HG03280 (cell line): ENCODE measurements around the gene SEPTIN12.

Experiments
- ATAC-seq: cut with Tn5 transposase; IDR thresholded peaks from one replicate; pipeline ENCODE4 v1.9.1; 2021; ENCODE audit warnings: mild to moderate bottlenecking, moderate library complexity; ENCODE audit not compliant: unreplicated experiment

Gene SEPTIN12

GRCh38 chr16:4734063-4734729 lies 53.9 kb downstream of the SEPTIN12 start, which contains the start of the genes ANKS3 and DNAAF8:
Gene ANKS3, minus strand, starts transcription at chr16:4734271. Its CDS starts 4,122 bp downstream, at chr16:4730149.
Gene DNAAF8, plus strand, starts transcription at chr16:4734537. Its CDS starts 1,978 bp downstream, at chr16:4736515.
- peak; percentile 78 for ATAC-seq

GRCh38 chr16:4733747-4734062 lies 54.4 kb downstream of the SEPTIN12 start:
- no peak for ATAC-seq

- no peak for ATAC-seq
These were observed 54.9 kb downstream of the SEPTIN12 start for GRCh38 chr16:4733211-4733742.

DNA sequence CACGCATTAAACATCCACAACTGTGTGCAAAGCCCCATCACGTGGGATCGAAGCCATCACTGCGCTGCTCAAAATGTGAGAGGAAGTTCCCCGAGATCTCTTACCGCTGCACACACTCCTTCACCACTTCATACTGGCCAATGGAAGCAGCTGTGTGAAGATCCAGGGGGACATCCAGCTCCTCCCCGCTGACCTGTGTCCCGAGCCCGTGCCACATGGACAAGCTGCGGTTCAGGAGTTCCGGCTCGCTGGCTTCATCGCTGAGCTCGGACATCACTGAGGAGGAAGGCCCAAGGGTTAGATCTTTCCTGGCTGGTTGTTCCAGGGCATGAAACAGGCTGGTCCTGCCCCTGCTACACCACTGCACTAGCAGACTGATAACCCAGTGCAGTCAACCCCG lies 58.3 kb downstream of the SEPTIN12 start:
- no peak for ATAC-seq

DNA sequence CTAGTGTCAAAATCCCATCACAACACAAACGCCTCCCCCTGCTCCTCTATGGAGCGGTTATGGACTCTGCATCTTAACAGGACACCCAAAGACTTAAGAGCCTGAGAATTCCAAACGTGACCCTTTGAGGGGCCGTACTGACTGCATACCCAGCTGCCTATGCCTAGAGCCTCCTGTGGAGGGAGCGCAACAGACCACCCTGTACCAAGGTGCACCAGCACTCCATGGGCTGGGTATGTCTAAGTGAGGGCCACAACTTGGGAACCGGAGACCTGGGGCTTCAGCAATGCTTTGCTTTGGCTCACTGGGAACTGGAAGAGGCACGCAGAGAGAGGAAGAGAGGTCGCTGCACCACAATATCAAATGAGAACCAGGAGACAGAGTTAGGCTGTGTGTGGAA lies 59.5 kb downstream of the SEPTIN12 start:
- ATAC-seq: no peak
